ENCODE measurements around the gene FAM78B.

Gene FAM78B

DNA sequence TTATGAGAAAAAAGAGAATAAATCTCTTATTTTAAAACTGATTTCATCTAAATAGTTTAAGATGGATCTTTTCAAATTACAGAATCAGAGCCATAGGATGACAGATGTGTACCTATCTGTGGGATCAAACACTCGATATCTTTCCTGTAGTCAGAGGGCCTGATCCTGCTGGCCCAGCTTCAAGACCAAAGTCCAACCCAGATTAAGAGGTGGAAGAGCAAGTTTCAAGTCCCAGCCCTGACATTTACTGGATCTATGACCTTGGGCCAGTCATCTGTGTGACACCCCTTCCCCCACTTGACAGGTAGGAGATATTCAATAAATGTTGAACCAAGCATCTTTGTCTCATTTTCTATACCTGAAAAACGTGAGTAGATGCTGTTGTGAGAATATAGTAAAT is 140.7 kb downstream of the FAM78B start:
- no peak for DNase-seq (ENCODE audit: low read depth)
- no peak overlapping the region for H3K4me3 ChIP-seq (ENCODE audit: low read length)
- TF ChIP-seq, protein P1, sequence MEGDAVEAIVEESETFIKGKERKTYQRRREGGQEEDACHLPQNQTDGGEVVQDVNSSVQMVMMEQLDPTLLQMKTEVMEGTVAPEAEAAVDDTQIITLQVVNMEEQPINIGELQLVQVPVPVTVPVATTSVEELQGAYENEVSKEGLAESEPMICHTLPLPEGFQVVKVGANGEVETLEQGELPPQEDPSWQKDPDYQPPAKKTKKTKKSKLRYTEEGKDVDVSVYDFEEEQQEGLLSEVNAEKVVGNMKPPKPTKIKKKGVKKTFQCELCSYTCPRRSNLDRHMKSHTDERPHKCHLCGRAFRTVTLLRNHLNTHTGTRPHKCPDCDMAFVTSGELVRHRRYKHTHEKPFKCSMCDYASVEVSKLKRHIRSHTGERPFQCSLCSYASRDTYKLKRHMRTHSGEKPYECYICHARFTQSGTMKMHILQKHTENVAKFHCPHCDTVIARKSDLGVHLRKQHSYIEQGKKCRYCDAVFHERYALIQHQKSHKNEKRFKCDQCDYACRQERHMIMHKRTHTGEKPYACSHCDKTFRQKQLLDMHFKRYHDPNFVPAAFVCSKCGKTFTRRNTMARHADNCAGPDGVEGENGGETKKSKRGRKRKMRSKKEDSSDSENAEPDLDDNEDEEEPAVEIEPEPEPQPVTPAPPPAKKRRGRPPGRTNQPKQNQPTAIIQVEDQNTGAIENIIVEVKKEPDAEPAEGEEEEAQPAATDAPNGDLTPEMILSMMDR (conservative IDR thresholded peaks at IDR 0.05; ENCODE audit: low read length) = no peak

DNA sequence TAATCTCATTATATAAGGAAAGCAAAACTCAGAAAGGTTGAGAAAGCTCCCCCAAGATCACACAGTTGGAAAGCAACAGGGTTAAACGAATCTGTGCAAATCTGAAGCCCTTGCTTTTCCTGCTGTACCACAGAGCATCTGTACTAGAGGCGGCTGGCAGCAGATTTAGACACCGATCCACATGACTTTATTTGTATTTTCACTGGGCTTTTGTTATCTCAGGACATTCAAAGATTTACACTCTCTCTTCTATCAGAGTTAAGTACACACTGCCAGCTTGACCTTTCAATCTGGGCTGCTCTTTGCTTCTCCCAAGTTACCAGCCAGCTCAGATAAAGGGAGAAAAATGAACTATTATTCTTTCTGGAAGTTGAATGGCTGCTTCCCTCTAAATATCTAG is 146.6 kb downstream of the FAM78B start:
- no peak overlapping the region for H3K4me3 ChIP-seq (ENCODE audit: low read length)
- no peak for DNase-seq (ENCODE audit: low read depth)
- TF ChIP-seq, protein P1 (conservative IDR thresholded peaks at IDR 0.05; ENCODE audit: low read length) = no peak
